ENCODE results near the gene ZNF239. TPM values are rescaled to one million over a fixed set of nuclear protein-coding genes. Genes with fewer than 3 reads are reported as not detected.

Gene ZNF239
- total RNA-seq, 1 experiment from 2014 or later, result 16.4 TPM

- POLR2A ChIA-PET, result interaction anchor here (0.6 kb wide), 1 partner anchor 12 kb away, joined by 4 read pairs; the partner anchor contains the start of gene ZNF239
- Mint-ChIP-seq H3K9me3 (ENCODE audit: unreplicated experiment) (peaks cover 9% of the 10 kb centered on the region), H3K27me3 (ENCODE audit: insufficient read depth, unreplicated experiment) (no peaks in the 10 kb centered on the region), H3K4me1 (ENCODE audit: low read depth, unreplicated experiment) (peaks cover 9% of the 10 kb centered on the region), H3K4me3 (ENCODE audit: unreplicated experiment) (no peak overlapping the region), H3K27ac (ENCODE audit: unreplicated experiment) (peak overlapping the region; percentile 2), H3K36me3 (ENCODE audit: insufficient read depth, unreplicated experiment) (no peaks in the 10 kb centered on the region)
- no TSS peak for BruUV-seq (replicated peaks)
- no peak for TF ChIP-seq CTCF (IDR thresholded peaks at IDR 0.05; ENCODE audit: insufficient read depth in 1 of 2, low read depth in 1 of 2, low read length in 1 of 2, severe bottlenecking in 1 of 2, unreplicated experiment in 1 of 2)
- DNase-seq, result peak; percentile 39 to 67
- Histone ChIP-seq H3K4me3 (ENCODE audit: low read depth, low read length) (no peak overlapping the region), H3K36me3 (ENCODE audit: control insufficient read depth, insufficient read depth, low read length) (no peaks in the 10 kb centered on the region), H3K4me1 (peaks cover 15% of the 10 kb centered on the region), H3K27me3 (replicated peaks; ENCODE audit: control insufficient read depth, insufficient read depth, low read length) (no peaks in the 10 kb centered on the region), H3K9me3 (peaks cover 7% of the 10 kb centered on the region)
- intact Hi-C loops (cut with micrococcal nuclease; ENCODE audit: unreplicated experiment), result no loop called here
- CTCF ChIA-PET, result interaction anchor here (0.6 kb wide), 1 partner anchor 12 kb away, joined by 3 read pairs; no protein-coding TSS in a partner anchor
Measured at GRCh38 chr10:43585981-43586729, 11.7 kb upstream of the ZNF239 start.

- H3K27me3 ChIP-seq (replicated peaks; ENCODE audit: control insufficient read depth, insufficient read depth, low read length), result no peaks in the 10 kb centered on the region
- Mint-ChIP-seq H3K4me3 (ENCODE audit: unreplicated experiment) (no peak overlapping the region), H3K36me3 (ENCODE audit: insufficient read depth, unreplicated experiment) (no peaks in the 10 kb centered on the region), H3K27me3 (ENCODE audit: insufficient read depth, unreplicated experiment) (peaks cover 4% of the 10 kb centered on the region), H3K9me3 (ENCODE audit: unreplicated experiment) (peaks cover 9% of the 10 kb centered on the region), H3K4me1 (ENCODE audit: low read depth, unreplicated experiment) (peaks cover 9% of the 10 kb centered on the region), H3K27ac (ENCODE audit: unreplicated experiment) (no peak overlapping the region)
- CTCF ChIA-PET, result no interaction called here
- intact Hi-C loops (cut with micrococcal nuclease; ENCODE audit: unreplicated experiment), result no loop called here
- BruUV-seq (replicated peaks), result no TSS peak
- DNase-seq, result no peak
- peaks cover 4% of the 10 kb centered on the region; the same call in 1 of the 2 replicates for H3K9me3 ChIP-seq
- no peak for TF ChIP-seq CTCF (IDR thresholded peaks at IDR 0.05; ENCODE audit: insufficient read depth in 1 of 2, low read depth in 1 of 2, low read length in 1 of 2, severe bottlenecking in 1 of 2, unreplicated experiment in 1 of 2)
- POLR2A ChIA-PET, result interaction anchor here (0.5 kb wide), 1 partner anchor 23 kb away, joined by 3 read pairs; no protein-coding TSS in a partner anchor
- no peak overlapping the region for H3K4me3 ChIP-seq (ENCODE audit: low read depth, low read length)
- H3K36me3 ChIP-seq (ENCODE audit: control insufficient read depth, insufficient read depth, low read length), result no peaks in the 10 kb centered on the region
- peaks cover 15% of the 10 kb centered on the region for H3K4me1 ChIP-seq
Measured at GRCh38 chr10:43585046-43585445, 10.6 kb upstream of the ZNF239 start.

GRCh38 chr10:43584051-43584450 is 9.6 kb upstream of the ZNF239 start:
- ChIA-PET CTCF (no interaction called here), POLR2A (no interaction called here)
- H3K36me3 ChIP-seq (ENCODE audit: control insufficient read depth, insufficient read depth, low read length), result no peaks in the 10 kb centered on the region
- no peak for DNase-seq
- Mint-ChIP-seq H3K9me3 (ENCODE audit: unreplicated experiment) (peaks cover 9% of the 10 kb centered on the region), H3K27ac (ENCODE audit: unreplicated experiment) (no peak overlapping the region), H3K27me3 (ENCODE audit: insufficient read depth, unreplicated experiment) (peaks cover 4% of the 10 kb centered on the region), H3K4me3 (ENCODE audit: unreplicated experiment) (no peak overlapping the region), H3K36me3 (ENCODE audit: insufficient read depth, unreplicated experiment) (no peaks in the 10 kb centered on the region), H3K4me1 (ENCODE audit: low read depth, unreplicated experiment) (peaks cover 9% of the 10 kb centered on the region)
- no peaks in the 10 kb centered on the region for H3K27me3 ChIP-seq (replicated peaks; ENCODE audit: control insufficient read depth, insufficient read depth, low read length)
- H3K4me1 ChIP-seq, result peaks cover 15% of the 10 kb centered on the region
- H3K9me3 ChIP-seq, result peaks cover 4% of the 10 kb centered on the region; the same call in 1 of the 2 replicates
- no TSS peak for BruUV-seq (replicated peaks)
- TF ChIP-seq CTCF (IDR thresholded peaks at IDR 0.05; ENCODE audit: insufficient read depth in 1 of 2, low read depth in 1 of 2, low read length in 1 of 2, severe bottlenecking in 1 of 2, unreplicated experiment in 1 of 2), result no peak
- intact Hi-C loops (cut with micrococcal nuclease; ENCODE audit: unreplicated experiment), result no loop called here
- no peak overlapping the region for H3K4me3 ChIP-seq (ENCODE audit: low read depth, low read length)

All from Caco-2 (cell line).